ENCODE data around the gene CFAP97D2.

- TF ChIP-seq TCF12 (IDR thresholded peaks at IDR 0.05; ENCODE audit: low read depth) (no peak), EGR1 (IDR thresholded peaks at IDR 0.05) (no peak), EP300 (IDR thresholded peaks at IDR 0.05; ENCODE audit: borderline replicate concordance) (no peak), REST (IDR thresholded peaks at IDR 0.05; ENCODE audit: low read depth) (no peak), RAD21 (IDR thresholded peaks at IDR 0.05; ENCODE audit: low read depth) (no peak)
These were observed 22.9 kb upstream of the CFAP97D2 start for GRCh38 chr13:114155926-114156883.

Data from Ishikawa (cell line).